ENCODE results near the gene RNF186. TPM values are rescaled to one million over a fixed set of nuclear protein-coding genes. Genes with fewer than 3 reads are reported as not detected.
"Not testable (repeated sequence)": the region's sequence is repeated elsewhere in the genome, so short reads cannot be mapped to it uniquely, and the experiment has no call there.

RNF186 gene
- total RNA-seq, 1 donor from 2014 or later = not detected

- H3K9me3 ChIP-seq = no peaks in the 10 kb centered on the region
- no peak overlapping the region for H3K4me3 ChIP-seq
- no peaks in the 10 kb centered on the region for H3K27me3 ChIP-seq
- no peak for DNase-seq (ENCODE audit: low spot score in 2 of 2)
- H3K4me1 ChIP-seq = peaks cover 6 to 7% of the 10 kb centered on the region in 2 donors
- H3K27ac ChIP-seq = peak overlapping the region in 1 of 2 donors; percentile 89
- H3K36me3 ChIP-seq = peaks cover 0 to 8% of the 10 kb centered on the region in 2 donors
- no peak for TF ChIP-seq CTCF (IDR thresholded peaks at IDR 0.05)
- intact Hi-C loops (cut with DNase I) = loop anchor here (2.0 to 5.0 kb wide), 3 partner anchors 36 to 71 kb away; no protein-coding TSS in a partner anchor
Measured at GRCh38 chr1:19797827-19798226, 17.3 kb downstream of the RNF186 start.

- Histone ChIP-seq H3K36me3 (peaks cover 6 to 26% of the 10 kb centered on the region in 2 donors), H3K27ac (no peak overlapping the region), H3K27me3 (no peaks in the 10 kb centered on the region), H3K4me1 (peaks cover 6 to 7% of the 10 kb centered on the region in 2 donors), H3K9me3 (no peaks in the 10 kb centered on the region), H3K4me3 (no peak overlapping the region)
- intact Hi-C loops (cut with DNase I) = no loop called here
- TF ChIP-seq CTCF (IDR thresholded peaks at IDR 0.05) = no peak
- no peak for DNase-seq (ENCODE audit: low spot score in 2 of 2)
Measured at GRCh38 chr1:19794583-19794982, 20.5 kb downstream of the RNF186 start.

GRCh38 chr1:19793360-19794046 is 21.6 kb downstream of the RNF186 start:
- Histone ChIP-seq H3K27ac (peak overlapping the region in 1 of 2 donors; percentile 33), H3K9me3 (no peaks in the 10 kb centered on the region), H3K4me1 (no peaks in the 10 kb centered on the region), H3K27me3 (no peaks in the 10 kb centered on the region), H3K36me3 (peaks cover 6 to 26% of the 10 kb centered on the region in 2 donors), H3K4me3 (no peak overlapping the region)
- TF ChIP-seq CTCF (IDR thresholded peaks at IDR 0.05) = no peak
- intact Hi-C loops (cut with DNase I) = no loop called here
- no peak for DNase-seq (ENCODE audit: low spot score in 2 of 2)

GRCh38 chr1:19792237-19793002 is 22.7 kb downstream of the RNF186 start:
- no peaks in the 10 kb centered on the region for H3K27me3 ChIP-seq
- H3K9me3 ChIP-seq = no peaks in the 10 kb centered on the region
- no peak overlapping the region for H3K4me3 ChIP-seq
- H3K4me1 ChIP-seq = no peaks in the 10 kb centered on the region
- DNase-seq (ENCODE audit: low spot score in 2 of 2) = no peak
- TF ChIP-seq CTCF (IDR thresholded peaks at IDR 0.05) = no peak
- peaks cover 6 to 26% of the 10 kb centered on the region in 2 donors for H3K36me3 ChIP-seq
- intact Hi-C loops (cut with DNase I) = no loop called here
- no peak overlapping the region for H3K27ac ChIP-seq

- H3K9me3 ChIP-seq; H3K27me3 ChIP-seq; H3K4me3 ChIP-seq; DNase-seq (ENCODE audit: low spot score in 2 of 2); intact Hi-C loops (cut with DNase I); H3K4me1 ChIP-seq; H3K27ac ChIP-seq: not testable (repeated sequence)
- peaks cover 16 to 44% of the 10 kb centered on the region in 2 donors for H3K36me3 ChIP-seq
Measured at GRCh38 chr1:19790061-19790975, 24.8 kb downstream of the RNF186 start.
